ENCODE data around the gene FBXO42.
"Not testable (repeated sequence)": the region's sequence is repeated elsewhere in the genome, so short reads cannot be mapped to it uniquely, and the experiment has no call there.

The FBXO42 gene

GRCh38 chr1:16367968-16368890, 15.9 kb upstream of the FBXO42 start:
- TF ChIP-seq CTCF (IDR thresholded peaks at IDR 0.05; ENCODE audit: low read depth, low read length) = no peak
- H3K4me3 ChIP-seq (ENCODE audit: low read depth, low read length) = peak overlapping the region; percentile 90

GRCh38 chr1:16367258-16367967, 15.1 kb upstream of the FBXO42 start:
- Histone ChIP-seq H3K36me3 (0 out of 2 replicates have a peak, but pooled peaks cover under 1% of the 10 kb centered on the region), H3K27me3 (no peaks in the 10 kb centered on the region), H3K4me3 (ENCODE audit: low read depth, low read length) (peak overlapping the region; percentile 90), H3K4me1 (no peaks in the 10 kb centered on the region), H3K9me3 (no peaks in the 10 kb centered on the region)
- TF ChIP-seq CTCF (IDR thresholded peaks at IDR 0.05; ENCODE audit: low read depth, low read length) = no peak
- peak; percentile 56 for DNase-seq

More at GRCh38 chr1:16367968-16368890, 15.9 kb upstream of the FBXO42 start:
- H3K27me3 ChIP-seq = no peaks in the 10 kb centered on the region
- no peak for DNase-seq
- 0 out of 2 replicates have a peak, but pooled peaks cover 3% of the 10 kb centered on the region for H3K36me3 ChIP-seq
- no peaks in the 10 kb centered on the region for H3K9me3 ChIP-seq
- no peaks in the 10 kb centered on the region for H3K4me1 ChIP-seq

- Histone ChIP-seq H3K36me3 (no peaks in the 10 kb centered on the region), H3K4me1 (no peaks in the 10 kb centered on the region), H3K4me3 (ENCODE audit: low read depth, low read length) (peak within 1 kb of the TSS; percentile 90), H3K27me3 (no peaks in the 10 kb centered on the region), H3K9me3 (no peaks in the 10 kb centered on the region)
- DNase-seq = peak; percentile 90
- no peak for TF ChIP-seq CTCF (IDR thresholded peaks at IDR 0.05; ENCODE audit: low read depth, low read length)
Observed at GRCh38 chr1:16366722-16367257, 14.5 kb upstream of the FBXO42 start, which contains the start of gene SZRD1. SZRD1 (plus strand) TSS chr1:16367242; CDS start chr1:16367258, 16 bp downstream.

- H3K4me3 ChIP-seq (ENCODE audit: low read depth, low read length) = not testable (repeated sequence)
Observed at GRCh38 chr1:16365146-16365498, 12.8 kb upstream of the FBXO42 start.

GRCh38 chr1:16356867-16357266, 4.6 kb upstream of the FBXO42 start:
- no peak overlapping the region for H3K4me3 ChIP-seq (ENCODE audit: low read depth, low read length)
- peaks cover 4% of the 10 kb centered on the region; the same call in 1 of the 2 replicates for H3K4me1 ChIP-seq
- H3K36me3 ChIP-seq = no peaks in the 10 kb centered on the region
- H3K9me3 ChIP-seq = no peaks in the 10 kb centered on the region
- no peaks in the 10 kb centered on the region for H3K27me3 ChIP-seq
- no peak for DNase-seq
- TF ChIP-seq CTCF (IDR thresholded peaks at IDR 0.05; ENCODE audit: low read depth, low read length) = no peak

More at GRCh38 chr1:16365146-16365498, 12.8 kb upstream of the FBXO42 start:
- not testable (repeated sequence) for DNase-seq, H3K9me3 ChIP-seq, H3K36me3 ChIP-seq, H3K4me1 ChIP-seq, H3K27me3 ChIP-seq

GRCh38 chr1:16354619-16355018, 2.3 kb upstream of the FBXO42 start:
- DNase-seq = no peak
- peaks cover 4% of the 10 kb centered on the region; the same call in 1 of the 2 replicates for H3K4me1 ChIP-seq
- no peaks in the 10 kb centered on the region for H3K27me3 ChIP-seq
- no peak for TF ChIP-seq CTCF (IDR thresholded peaks at IDR 0.05; ENCODE audit: low read depth, low read length)
- no peaks in the 10 kb centered on the region for H3K9me3 ChIP-seq
- no peak overlapping the region for H3K4me3 ChIP-seq (ENCODE audit: low read depth, low read length)
- no peaks in the 10 kb centered on the region for H3K36me3 ChIP-seq

Measured in BE2C (cell line).